WERI-Rb-1 (cell line): ENCODE data around the gene MFAP2.

Experiments used
- DNase-seq: peaks from one replicate; pipeline ENCODE4 v3.0.0-alpha.2; 2020
- H3K27ac ChIP-seq: fragments of 250-450 bp; sonication (Bioruptor Pico); 2 replicates; pipeline ENCODE4 v1.5.1; 2020; ENCODE audit warnings: mild to moderate bottlenecking, moderate library complexity
- H3K27me3 ChIP-seq: fragments of 250-450 bp; sonication (Bioruptor Pico); 2 replicates; pipeline ENCODE4 v1.5.1; 2021; ENCODE audit warnings: mild to moderate bottlenecking, low read depth, moderate library complexity; ENCODE audit not compliant: insufficient read depth, severe bottlenecking
- H3K36me3 ChIP-seq: fragments of 250-450 bp; sonication (Bioruptor Pico); 2 replicates; pipeline ENCODE4 v1.5.1; 2020; ENCODE audit warnings: mild to moderate bottlenecking, moderate library complexity
- H3K4me3 ChIP-seq: 2 replicates; pipeline ENCODE4 v1.5.1; 2011; ENCODE audit warnings: low read depth, mild to moderate bottlenecking, control low read depth, low read length
- H3K9me3 ChIP-seq: fragments of 250-450 bp; sonication (Bioruptor Pico); 2 replicates; pipeline ENCODE4 v1.5.1; 2021; ENCODE audit warnings: mild to moderate bottlenecking, moderate library complexity; ENCODE audit not compliant: severe bottlenecking
- CTCF ChIP-seq: IDR thresholded peaks from 2 replicates; pipeline ENCODE4 v1.5.1; 2011; ENCODE audit warnings: low read depth, mild to moderate bottlenecking, control low read depth, inconsistent platforms, low read length

MFAP2 gene

DNA sequence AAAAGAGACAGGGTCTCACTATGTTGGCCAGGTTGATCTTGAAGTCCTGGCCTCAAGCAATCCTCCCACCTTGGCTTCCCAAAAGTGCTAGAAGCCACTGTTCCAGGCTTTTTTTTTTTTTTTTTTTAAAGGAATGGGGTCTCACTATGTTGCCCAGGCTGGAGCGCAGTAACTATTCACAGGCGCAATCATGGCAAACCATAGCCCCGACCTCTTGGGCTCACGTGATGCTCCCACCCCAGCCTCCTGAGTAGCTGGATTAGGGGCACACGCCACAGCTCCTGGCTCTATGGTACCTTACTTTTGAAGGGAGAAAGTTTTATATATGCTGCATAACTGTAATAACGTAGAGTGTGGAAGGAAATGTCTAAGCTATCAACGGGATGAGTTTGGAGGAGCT is 37.0 kb upstream of the MFAP2 start:
- Histone ChIP-seq H3K4me3 (no peak overlapping the region), H3K9me3 (no peaks in the 10 kb centered on the region), H3K36me3 (peaks cover 44% of the 10 kb centered on the region), H3K27me3 (no peaks in the 10 kb centered on the region), H3K27ac (no peak overlapping the region)
- TF ChIP-seq CTCF, result no peak
- DNase-seq, result no peak

- Histone ChIP-seq H3K36me3 (peaks cover 33% of the 10 kb centered on the region), H3K27ac (no peak overlapping the region), H3K4me3 (no peak overlapping the region), H3K27me3 (no peaks in the 10 kb centered on the region), H3K9me3 (no peaks in the 10 kb centered on the region)
- DNase-seq, result no peak
- TF ChIP-seq CTCF, result no peak
These were observed 35.9 kb upstream of the MFAP2 start for GRCh38 chr1:17016317-17016661.

GRCh38 chr1:17014671-17015567 is 34.5 kb upstream of the MFAP2 start:
- no peak for DNase-seq
- Histone ChIP-seq H3K27ac (no peak overlapping the region), H3K36me3 (peaks cover 19% of the 10 kb centered on the region), H3K9me3 (no peaks in the 10 kb centered on the region), H3K4me3 (no peak overlapping the region), H3K27me3 (no peaks in the 10 kb centered on the region)
- no peak for TF ChIP-seq CTCF

DNA sequence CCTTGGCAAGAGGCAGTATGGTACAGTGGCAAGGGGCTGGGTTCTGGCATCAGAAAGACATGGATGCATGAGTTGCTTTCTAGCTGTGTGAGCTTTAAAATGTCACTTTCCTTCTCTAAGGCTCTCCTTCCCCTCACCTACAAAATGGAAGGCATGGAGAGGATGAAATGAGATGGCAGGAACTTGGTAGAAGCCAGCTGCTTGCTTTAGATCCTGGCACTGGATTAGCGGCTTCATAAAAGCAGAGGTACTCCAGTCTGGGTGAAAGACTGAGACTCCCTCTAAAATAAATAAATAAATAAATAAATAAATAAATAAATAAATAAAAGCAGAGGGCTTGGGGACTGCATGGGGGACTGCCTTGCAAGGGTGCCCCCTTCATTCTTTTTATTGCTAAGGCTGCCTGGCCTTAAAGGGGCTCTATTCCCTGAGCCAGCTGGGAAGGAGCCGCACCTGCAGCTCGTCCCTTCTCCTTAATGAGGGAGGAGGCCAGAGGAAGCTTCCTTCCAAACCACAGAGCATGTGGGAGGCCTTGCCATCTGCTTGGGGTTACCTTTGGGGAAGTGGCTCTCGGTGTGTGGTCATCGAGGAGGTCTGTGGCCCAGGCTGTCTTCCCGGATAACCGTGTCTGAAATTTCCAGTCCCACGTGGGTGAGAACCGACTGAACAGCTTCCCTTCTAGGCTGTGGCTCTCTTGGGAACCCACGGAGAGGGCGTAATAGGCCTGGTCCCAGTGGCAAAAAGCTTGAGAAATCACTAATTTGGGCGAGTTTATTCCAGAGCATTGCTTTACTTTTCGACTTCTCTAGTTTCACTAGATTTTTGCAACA is 33.3 kb upstream of the MFAP2 start:
- Histone ChIP-seq H3K36me3 (peaks cover 9% of the 10 kb centered on the region), H3K27me3 (no peaks in the 10 kb centered on the region), H3K9me3 (no peaks in the 10 kb centered on the region), H3K27ac (no peak overlapping the region), H3K4me3 (no peak overlapping the region)
- no peak for TF ChIP-seq CTCF
- DNase-seq, result no peak

- Histone ChIP-seq H3K36me3 (peaks cover 2% of the 10 kb centered on the region), H3K4me3 (no peak overlapping the region), H3K9me3 (no peaks in the 10 kb centered on the region), H3K27me3 (no peaks in the 10 kb centered on the region), H3K27ac (no peak overlapping the region)
- no peak for TF ChIP-seq CTCF
- DNase-seq, result no peak
These were observed 32.5 kb upstream of the MFAP2 start for GRCh38 chr1:17012775-17013490.
